Neural cell (in vitro differentiated cells): Measurements from ENCODE around the gene CCDC69. TPM values are rescaled to one million over a fixed set of nuclear protein-coding genes. Genes with fewer than 3 reads are reported as not detected.

Source experiments
- H2AFZ ChIP-seq: fragments of 200-600, 300-800 bp; sonication (generic), shearing (Covaris generic); 2 replicates; pipeline ENCODE4 v1.6.0; 2014; ENCODE audit warnings: low read depth, mild to moderate bottlenecking, antibody characterized with exemption, low read length, moderate library complexity
- H3F3A ChIP-seq: fragments of 200-600 bp; shearing (Covaris generic); 2 replicates; pipeline ENCODE4 v1.6.1; 2016; ENCODE audit warnings: mild to moderate bottlenecking, moderate library complexity, mixed read lengths, antibody characterized with exemption, low read length; ENCODE audit not compliant: insufficient read depth, poor library complexity, severe bottlenecking
- H3K27ac ChIP-seq: fragments of 200-600, 300-800 bp; sonication (generic), shearing (Covaris generic); 2 replicates; pipeline ENCODE4 v1.5.1; 2014; ENCODE audit warnings: mild to moderate bottlenecking, low read length, moderate library complexity
- H3K27me3 ChIP-seq: fragments of 300-800, 200-600 bp; sonication (generic), shearing (Covaris generic); 2 replicates; pipeline ENCODE4 v1.6.0; 2014; ENCODE audit warnings: mild to moderate bottlenecking, low read depth, low read length, moderate library complexity; ENCODE audit not compliant: insufficient read depth
- H3K36me3 ChIP-seq: fragments of 300-800, 200-600 bp; sonication (generic), shearing (Covaris generic); 2 replicates; pipeline ENCODE4 v1.5.1; 2014; ENCODE audit warnings: mild to moderate bottlenecking, antibody characterized with exemption, low read length, moderate library complexity; ENCODE audit not compliant: insufficient read depth
- H3K4me2 ChIP-seq: fragments of 300-800, 200-600 bp; sonication (generic), shearing (Covaris generic); 2 replicates; pipeline ENCODE4 v1.6.0; 2014; ENCODE audit warnings: mild to moderate bottlenecking, low read length
- H3K4me3 ChIP-seq: fragments of 300-800, 200-600 bp; sonication (generic), shearing (Covaris generic); 2 replicates; pipeline ENCODE4 v1.5.1; 2014; ENCODE audit warnings: mild to moderate bottlenecking, low read length, moderate library complexity
- H3K79me2 ChIP-seq: fragments of 200-600 bp; shearing (Covaris generic); replicated peaks from 2 replicates; pipeline ENCODE4 v1.6.0; 2014; ENCODE audit warnings: mild to moderate bottlenecking, low read length, moderate library complexity; ENCODE audit not compliant: insufficient read depth
- H3K9ac ChIP-seq: fragments of 300-800, 200-600 bp; sonication (generic), shearing (Covaris generic); 2 replicates; pipeline ENCODE4 v1.6.1; 2016; ENCODE audit warnings: mild to moderate bottlenecking, low read length, mixed read lengths
- H3K9me2 ChIP-seq: fragments of 200-600 bp; shearing (Covaris generic); 2 replicates; pipeline ENCODE4 v1.6.1; 2016; ENCODE audit warnings: mild to moderate bottlenecking, low read length, mixed read lengths; ENCODE audit not compliant: insufficient read depth
- H3K9me3 ChIP-seq: fragments of 200-600, 300-800 bp; sonication (generic), shearing (Covaris generic); 2 replicates; pipeline ENCODE4 v1.6.1; 2016; ENCODE audit warnings: mild to moderate bottlenecking, mixed run types, low read length, moderate library complexity, mixed read lengths
- H4K20me1 ChIP-seq: fragments of 200-600 bp; shearing (Covaris generic); 2 replicates; pipeline ENCODE4 v1.6.1; 2016; ENCODE audit warnings: mild to moderate bottlenecking, mixed run types; ENCODE audit not compliant: insufficient read depth
- EP300 ChIP-seq: fragments of 450-650 bp; conservative IDR thresholded peaks from 2 replicates; pipeline ENCODE4 v1.6.1; 2014; ENCODE audit warnings: antibody characterized with exemption, mild to moderate bottlenecking, moderate library complexity; ENCODE audit not compliant: poor library complexity, severe bottlenecking
- EZH2 ChIP-seq: fragments of 200-600, 300-800 bp; shearing (Covaris generic), sonication (generic); IDR thresholded peaks from 2 replicates; pipeline ENCODE4 v1.6.1; 2014; ENCODE audit warnings: antibody characterized with exemption, low read length, borderline replicate concordance, mild to moderate bottlenecking; ENCODE audit not compliant: insufficient read depth, poor library complexity, severe bottlenecking
- MXI1 ChIP-seq: fragments of 450-650 bp; conservative IDR thresholded peaks from 2 replicates; pipeline ENCODE4 v1.6.1; 2014; ENCODE audit warnings: antibody characterized with exemption, mild to moderate bottlenecking; ENCODE audit not compliant: poor library complexity, severe bottlenecking
- POLR2AphosphoS5 ChIP-seq: IDR thresholded peaks from 2 replicates; pipeline ENCODE4 v1.6.1; 2012
- RAD21 ChIP-seq: fragments of 450-650 bp; conservative IDR thresholded peaks from 2 replicates; pipeline ENCODE4 v1.6.1; 2014; ENCODE audit warnings: antibody characterized with exemption, mild to moderate bottlenecking, moderate library complexity
- SMC3 ChIP-seq: fragments of 450-650 bp; conservative IDR thresholded peaks from 2 replicates; pipeline ENCODE4 v1.6.1; 2014; ENCODE audit warnings: antibody characterized with exemption, mild to moderate bottlenecking, moderate library complexity; ENCODE audit not compliant: poor library complexity
- TAF1 ChIP-seq: IDR thresholded peaks from 2 replicates; pipeline ENCODE4 v1.6.1; 2012; ENCODE audit warnings: low read depth
- polyA plus RNA-seq: library from polyadenylated mRNA; depleted of rRNA; stranded (reverse); fragments of >200 nt; gene quantifications from 2 replicates; pipeline ENCODE4 v1.2.3, GENCODE V29; 2014
- TF ChIP-seq, protein P1 (sequence below): IDR thresholded peaks from 2 replicates; pipeline ENCODE4 v1.6.1; 2012; ENCODE audit warnings: borderline replicate concordance
- TF ChIP-seq, protein P2 (sequence below): fragments of 450-650 bp; IDR thresholded peaks from 2 replicates; pipeline ENCODE4 v1.5.1; 2014; ENCODE audit warnings: antibody characterized with exemption, mild to moderate bottlenecking, moderate library complexity; ENCODE audit not compliant: poor library complexity, severe bottlenecking

The CCDC69 gene
- polyA plus RNA-seq, 1 donor from 2014 or later, result not detected

DNA sequence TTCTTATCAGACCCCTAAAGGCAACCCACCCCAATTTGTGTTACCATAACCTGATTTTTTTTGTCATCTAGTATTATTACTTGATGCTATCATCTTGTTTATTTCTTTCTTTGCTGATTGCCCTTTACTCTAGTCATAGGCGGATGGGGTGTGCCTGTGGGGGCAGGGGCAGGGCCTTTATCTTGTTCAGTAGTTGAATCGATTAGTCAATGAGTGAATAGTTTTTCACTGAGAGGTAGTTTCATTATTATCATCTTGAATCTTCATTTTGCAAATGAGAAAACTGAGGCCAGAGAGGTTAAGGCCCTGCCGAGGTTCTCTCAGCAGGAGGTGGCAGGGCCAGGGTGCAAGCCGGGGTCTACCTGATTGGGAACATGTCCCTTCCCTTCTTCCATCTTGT lies 19.7 kb upstream of the CCDC69 start:
- Histone ChIP-seq H3K27ac (no peak overlapping the region), H3K36me3 (no peaks in the 10 kb centered on the region), H2AFZ (no peak overlapping the region), H3K9me2 (no peaks in the 10 kb centered on the region), H3K4me3 (no peak overlapping the region), H3K9ac (no peak overlapping the region), H3K79me2 (no peaks in the 10 kb centered on the region), H3K9me3 (no peaks in the 10 kb centered on the region), H3K4me2 (no peak overlapping the region), H4K20me1 (no peaks in the 10 kb centered on the region), H3F3A (no peaks in the 10 kb centered on the region), H3K27me3 (no peaks in the 10 kb centered on the region)
- TF ChIP-seq POLR2AphosphoS5, result no peak
- TF ChIP-seq, protein P1, sequence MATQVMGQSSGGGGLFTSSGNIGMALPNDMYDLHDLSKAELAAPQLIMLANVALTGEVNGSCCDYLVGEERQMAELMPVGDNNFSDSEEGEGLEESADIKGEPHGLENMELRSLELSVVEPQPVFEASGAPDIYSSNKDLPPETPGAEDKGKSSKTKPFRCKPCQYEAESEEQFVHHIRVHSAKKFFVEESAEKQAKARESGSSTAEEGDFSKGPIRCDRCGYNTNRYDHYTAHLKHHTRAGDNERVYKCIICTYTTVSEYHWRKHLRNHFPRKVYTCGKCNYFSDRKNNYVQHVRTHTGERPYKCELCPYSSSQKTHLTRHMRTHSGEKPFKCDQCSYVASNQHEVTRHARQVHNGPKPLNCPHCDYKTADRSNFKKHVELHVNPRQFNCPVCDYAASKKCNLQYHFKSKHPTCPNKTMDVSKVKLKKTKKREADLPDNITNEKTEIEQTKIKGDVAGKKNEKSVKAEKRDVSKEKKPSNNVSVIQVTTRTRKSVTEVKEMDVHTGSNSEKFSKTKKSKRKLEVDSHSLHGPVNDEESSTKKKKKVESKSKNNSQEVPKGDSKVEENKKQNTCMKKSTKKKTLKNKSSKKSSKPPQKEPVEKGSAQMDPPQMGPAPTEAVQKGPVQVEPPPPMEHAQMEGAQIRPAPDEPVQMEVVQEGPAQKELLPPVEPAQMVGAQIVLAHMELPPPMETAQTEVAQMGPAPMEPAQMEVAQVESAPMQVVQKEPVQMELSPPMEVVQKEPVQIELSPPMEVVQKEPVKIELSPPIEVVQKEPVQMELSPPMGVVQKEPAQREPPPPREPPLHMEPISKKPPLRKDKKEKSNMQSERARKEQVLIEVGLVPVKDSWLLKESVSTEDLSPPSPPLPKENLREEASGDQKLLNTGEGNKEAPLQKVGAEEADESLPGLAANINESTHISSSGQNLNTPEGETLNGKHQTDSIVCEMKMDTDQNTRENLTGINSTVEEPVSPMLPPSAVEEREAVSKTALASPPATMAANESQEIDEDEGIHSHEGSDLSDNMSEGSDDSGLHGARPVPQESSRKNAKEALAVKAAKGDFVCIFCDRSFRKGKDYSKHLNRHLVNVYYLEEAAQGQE, result no peak
- TF ChIP-seq EZH2, result no peak
- no peak for TF ChIP-seq EP300

DNA sequence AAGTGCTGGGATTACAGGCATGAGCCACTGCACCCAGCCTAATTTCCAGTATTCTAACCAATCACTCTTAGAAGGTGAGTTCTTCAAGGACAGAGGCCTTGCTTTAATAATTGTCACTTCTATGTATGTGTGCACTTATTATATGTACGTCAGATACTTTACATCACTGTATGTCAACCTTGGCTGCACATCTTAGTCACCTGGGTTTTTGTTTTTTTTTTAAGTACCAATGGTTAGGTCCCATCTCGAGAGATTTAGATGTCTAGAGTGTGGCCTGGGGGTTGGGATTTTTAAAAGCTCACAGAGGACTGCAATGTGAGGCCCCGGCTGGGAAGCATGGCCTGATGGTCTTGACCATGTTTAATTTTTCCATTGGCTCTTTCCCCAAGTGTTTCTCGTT lies 19.2 kb upstream of the CCDC69 start:
- Histone ChIP-seq H2AFZ (no peak overlapping the region), H3K9ac (no peak overlapping the region), H3F3A (no peaks in the 10 kb centered on the region), H3K36me3 (no peaks in the 10 kb centered on the region), H3K4me2 (no peak overlapping the region), H3K9me2 (no peaks in the 10 kb centered on the region), H3K79me2 (no peaks in the 10 kb centered on the region), H3K27ac (no peak overlapping the region), H3K9me3 (no peaks in the 10 kb centered on the region), H4K20me1 (no peaks in the 10 kb centered on the region), H3K27me3 (no peaks in the 10 kb centered on the region), H3K4me3 (no peak overlapping the region)
- no peak for TF ChIP-seq SMC3
- no peak for TF ChIP-seq RAD21

DNA sequence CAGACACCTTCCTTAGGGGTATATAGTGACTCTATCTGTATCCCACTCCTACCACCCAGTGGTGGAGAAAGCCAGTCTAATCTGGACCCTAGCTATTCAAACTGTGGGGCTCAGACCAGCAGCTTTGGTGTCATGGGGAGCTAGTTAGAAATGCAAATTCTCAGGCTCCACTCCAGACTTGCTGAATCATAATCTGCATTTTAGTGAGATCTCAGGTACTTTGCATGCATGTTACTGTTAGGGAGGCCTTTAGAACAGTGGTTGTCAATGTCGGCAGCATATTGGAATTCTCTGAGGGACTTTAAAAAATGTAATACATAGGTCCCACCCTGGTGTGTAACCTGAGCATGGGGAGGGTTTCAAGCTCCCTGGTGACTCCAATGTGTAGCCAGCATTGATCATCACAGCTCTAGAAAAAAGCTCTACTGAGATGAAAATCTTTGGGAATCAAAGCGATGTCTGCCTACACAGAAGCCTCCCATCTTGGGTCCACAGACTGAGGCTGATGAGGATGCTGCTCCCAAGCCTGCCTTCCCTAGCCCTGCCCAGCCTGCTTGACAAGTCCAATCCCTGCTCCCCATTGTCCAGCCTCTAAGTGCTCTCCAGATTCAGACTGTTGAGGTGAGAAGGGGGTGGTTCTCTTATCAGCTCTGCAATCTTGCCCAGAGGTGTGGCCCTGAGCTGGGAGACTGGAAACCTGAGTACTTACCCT lies 17.2 kb upstream of the CCDC69 start:
- Histone ChIP-seq H2AFZ (no peak overlapping the region), H3K9ac (no peak overlapping the region), H3K4me3 (no peak overlapping the region), H3K27ac (no peak overlapping the region), H4K20me1 (no peaks in the 10 kb centered on the region), H3F3A (no peaks in the 10 kb centered on the region), H3K36me3 (no peaks in the 10 kb centered on the region), H3K79me2 (no peaks in the 10 kb centered on the region), H3K9me3 (no peaks in the 10 kb centered on the region), H3K27me3 (no peaks in the 10 kb centered on the region), H3K9me2 (no peaks in the 10 kb centered on the region), H3K4me2 (no peak overlapping the region)
- TF ChIP-seq, protein P1, result no peak
- TF ChIP-seq MXI1 (no peak), EZH2 (no peak), TAF1 (no peak), RAD21 (no peak), EP300 (no peak), SMC3 (no peak), POLR2AphosphoS5 (no peak)
- TF ChIP-seq, protein P2, sequence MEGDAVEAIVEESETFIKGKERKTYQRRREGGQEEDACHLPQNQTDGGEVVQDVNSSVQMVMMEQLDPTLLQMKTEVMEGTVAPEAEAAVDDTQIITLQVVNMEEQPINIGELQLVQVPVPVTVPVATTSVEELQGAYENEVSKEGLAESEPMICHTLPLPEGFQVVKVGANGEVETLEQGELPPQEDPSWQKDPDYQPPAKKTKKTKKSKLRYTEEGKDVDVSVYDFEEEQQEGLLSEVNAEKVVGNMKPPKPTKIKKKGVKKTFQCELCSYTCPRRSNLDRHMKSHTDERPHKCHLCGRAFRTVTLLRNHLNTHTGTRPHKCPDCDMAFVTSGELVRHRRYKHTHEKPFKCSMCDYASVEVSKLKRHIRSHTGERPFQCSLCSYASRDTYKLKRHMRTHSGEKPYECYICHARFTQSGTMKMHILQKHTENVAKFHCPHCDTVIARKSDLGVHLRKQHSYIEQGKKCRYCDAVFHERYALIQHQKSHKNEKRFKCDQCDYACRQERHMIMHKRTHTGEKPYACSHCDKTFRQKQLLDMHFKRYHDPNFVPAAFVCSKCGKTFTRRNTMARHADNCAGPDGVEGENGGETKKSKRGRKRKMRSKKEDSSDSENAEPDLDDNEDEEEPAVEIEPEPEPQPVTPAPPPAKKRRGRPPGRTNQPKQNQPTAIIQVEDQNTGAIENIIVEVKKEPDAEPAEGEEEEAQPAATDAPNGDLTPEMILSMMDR, result no peak
